Breast epithelium (tissue), 3 donors: ENCODE data around the gene AKR7A3.
"Not testable (repeated sequence)": the region's sequence is repeated elsewhere in the genome, so short reads cannot be mapped to it uniquely, and the experiment has no call there.

Experiments used
- POLR2A ChIP-seq: fragments of 450-650 bp; IDR thresholded peaks from one replicate; pipeline ENCODE4 v1.6.1; 2016; ENCODE audit warnings: antibody characterized with exemption, mild to moderate bottlenecking, moderate library complexity
- POLR2AphosphoS5 ChIP-seq, 3 donors: sonication (generic); formaldehyde crosslinking; IDR thresholded peaks; one replicate each; pipeline ENCODE4 v1.6.1; 2017; ENCODE audit warnings: antibody characterized with exemption in 3 of 3
- TF ChIP-seq, protein P1 (sequence below), 3 donors: fragments of 450-650 bp; IDR thresholded peaks; one replicate each; pipeline ENCODE4 v1.5.1; 2016 to 2017; ENCODE audit warnings: antibody characterized with exemption in 3 of 3, mild to moderate bottlenecking in 3 of 3, moderate library complexity in 3 of 3

DNA sequence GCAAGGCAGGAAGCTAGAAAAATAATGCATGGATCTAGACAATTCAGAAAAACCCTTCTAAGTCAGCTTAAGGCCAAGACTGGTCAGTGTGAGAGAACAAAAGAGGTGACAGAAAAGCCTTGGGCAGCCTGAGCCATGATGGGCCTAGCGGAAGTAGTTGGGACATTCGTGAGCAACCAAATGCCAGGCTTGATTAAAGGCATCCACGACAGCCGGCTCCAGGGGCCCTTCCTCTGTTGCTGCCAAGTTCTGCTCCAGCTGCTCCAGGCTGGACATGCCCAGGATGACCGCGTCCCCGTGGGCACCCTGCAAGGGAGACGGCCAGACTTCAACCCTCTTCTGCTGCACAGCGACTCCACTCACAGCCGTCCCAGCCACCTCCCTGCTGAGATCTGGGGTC, 15.5 kb upstream of the AKR7A3 start:
- TF ChIP-seq, protein P1, sequence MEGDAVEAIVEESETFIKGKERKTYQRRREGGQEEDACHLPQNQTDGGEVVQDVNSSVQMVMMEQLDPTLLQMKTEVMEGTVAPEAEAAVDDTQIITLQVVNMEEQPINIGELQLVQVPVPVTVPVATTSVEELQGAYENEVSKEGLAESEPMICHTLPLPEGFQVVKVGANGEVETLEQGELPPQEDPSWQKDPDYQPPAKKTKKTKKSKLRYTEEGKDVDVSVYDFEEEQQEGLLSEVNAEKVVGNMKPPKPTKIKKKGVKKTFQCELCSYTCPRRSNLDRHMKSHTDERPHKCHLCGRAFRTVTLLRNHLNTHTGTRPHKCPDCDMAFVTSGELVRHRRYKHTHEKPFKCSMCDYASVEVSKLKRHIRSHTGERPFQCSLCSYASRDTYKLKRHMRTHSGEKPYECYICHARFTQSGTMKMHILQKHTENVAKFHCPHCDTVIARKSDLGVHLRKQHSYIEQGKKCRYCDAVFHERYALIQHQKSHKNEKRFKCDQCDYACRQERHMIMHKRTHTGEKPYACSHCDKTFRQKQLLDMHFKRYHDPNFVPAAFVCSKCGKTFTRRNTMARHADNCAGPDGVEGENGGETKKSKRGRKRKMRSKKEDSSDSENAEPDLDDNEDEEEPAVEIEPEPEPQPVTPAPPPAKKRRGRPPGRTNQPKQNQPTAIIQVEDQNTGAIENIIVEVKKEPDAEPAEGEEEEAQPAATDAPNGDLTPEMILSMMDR (IDR thresholded peaks at IDR 0.05) = not testable (repeated sequence)
- not testable (repeated sequence) for TF ChIP-seq POLR2AphosphoS5 (IDR thresholded peaks at IDR 0.05); POLR2A
